Muscle layer of duodenum (tissue), 2 donors: Measurements from ENCODE around the gene FOXK2.

ENCODE experiments used
- H3K27ac ChIP-seq: one replicate; pipeline ENCODE4 v1.7.0; 2013; ENCODE audit warnings: mild to moderate bottlenecking, low read length
- H3K27me3 ChIP-seq: one replicate; pipeline ENCODE4 v1.7.0; 2013; ENCODE audit warnings: low read depth, mild to moderate bottlenecking, control low read depth, low read length
- H3K36me3 ChIP-seq, 2 donors: one replicate each; pipeline ENCODE4 v1.7.0; 2013; ENCODE audit warnings: low read length in 2 of 2, control low read depth in 1 of 2, mild to moderate bottlenecking in 1 of 2; ENCODE audit not compliant: insufficient read depth in 2 of 2, control insufficient read depth in 1 of 2
- H3K4me1 ChIP-seq, 2 donors: one replicate each; pipeline ENCODE4 v1.7.0; 2013; ENCODE audit warnings: low read length in 2 of 2, mild to moderate bottlenecking in 2 of 2, control low read depth in 1 of 2, moderate library complexity in 1 of 2; ENCODE audit not compliant: insufficient read depth in 2 of 2, control insufficient read depth in 1 of 2
- H3K4me3 ChIP-seq, 2 donors: one replicate each; pipeline ENCODE4 v1.7.0; 2013; ENCODE audit warnings: low read length in 2 of 2, low read depth in 1 of 2, mild to moderate bottlenecking in 1 of 2
- H3K9me3 ChIP-seq, 2 donors: one replicate each; pipeline ENCODE4 v1.7.0; 2013; ENCODE audit warnings: low read length in 2 of 2, control low read depth in 1 of 2, mild to moderate bottlenecking in 1 of 2; ENCODE audit not compliant: control insufficient read depth in 1 of 2
- donor health status: healthy.

FOXK2 gene

DNA sequence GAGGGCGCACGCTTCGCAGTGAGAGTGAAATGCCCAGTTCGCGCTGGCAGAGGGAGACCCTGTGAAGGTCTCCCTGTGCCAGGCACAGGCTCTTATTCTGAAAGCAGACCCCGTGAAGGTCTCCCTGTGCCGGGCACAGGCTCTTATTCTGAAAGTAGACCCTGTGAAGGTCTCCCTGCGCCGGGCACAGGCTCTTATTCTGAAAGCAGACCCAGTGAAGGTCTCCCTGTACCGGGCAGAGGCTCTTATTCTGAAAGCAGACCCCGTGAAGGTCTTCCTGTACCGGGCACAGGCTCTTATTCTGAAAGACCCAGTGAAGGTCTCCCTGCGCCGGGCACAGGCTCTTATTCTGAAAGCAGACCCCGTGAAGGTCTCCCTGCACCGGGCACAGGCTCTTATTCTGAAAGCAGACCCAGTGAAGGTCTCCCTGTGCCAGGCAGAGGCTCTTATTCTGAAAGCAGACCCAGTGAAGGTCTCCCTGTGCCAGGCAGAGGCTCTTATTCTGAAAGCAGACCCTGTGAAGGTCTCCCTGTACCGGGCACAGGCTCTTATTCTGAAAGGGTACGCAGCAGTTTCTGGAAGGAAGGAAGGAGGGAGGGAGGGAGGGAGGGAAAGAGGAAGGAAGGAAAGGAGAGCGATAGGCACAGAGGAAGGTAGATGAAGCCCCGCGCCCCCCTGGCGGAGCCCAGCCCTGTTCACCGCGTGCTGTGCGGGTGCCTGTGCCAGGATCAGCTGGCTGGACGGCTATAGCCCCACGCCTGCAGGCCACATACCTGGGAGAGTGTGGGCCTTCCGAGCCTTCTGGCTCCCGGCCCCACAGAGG is 73.4 kb downstream of the FOXK2 start:
- no peaks in the 10 kb centered on the region for H3K27me3 ChIP-seq
- H3K36me3 ChIP-seq: peaks cover 16 to 20% of the 10 kb centered on the region in 2 donors
- H3K4me3 ChIP-seq: peak overlapping the region; percentile 73 to 75
- no peaks in the 10 kb centered on the region for H3K9me3 ChIP-seq
- H3K27ac ChIP-seq: peak overlapping the region; percentile 85
- H3K4me1 ChIP-seq: peaks cover 0 to 52% of the 10 kb centered on the region in 2 donors

- H3K4me3 ChIP-seq: peak overlapping the region; percentile 73 to 75
- H3K4me1 ChIP-seq: peaks cover 0 to 45% of the 10 kb centered on the region in 2 donors
- H3K36me3 ChIP-seq: peaks cover 19 to 20% of the 10 kb centered on the region in 2 donors
- no peaks in the 10 kb centered on the region for H3K9me3 ChIP-seq
- H3K27me3 ChIP-seq: no peaks in the 10 kb centered on the region
- H3K27ac ChIP-seq: peak overlapping the region; percentile 85
Observed at GRCh38 chr17:82593590-82594087, 74.1 kb downstream of the FOXK2 start.

DNA sequence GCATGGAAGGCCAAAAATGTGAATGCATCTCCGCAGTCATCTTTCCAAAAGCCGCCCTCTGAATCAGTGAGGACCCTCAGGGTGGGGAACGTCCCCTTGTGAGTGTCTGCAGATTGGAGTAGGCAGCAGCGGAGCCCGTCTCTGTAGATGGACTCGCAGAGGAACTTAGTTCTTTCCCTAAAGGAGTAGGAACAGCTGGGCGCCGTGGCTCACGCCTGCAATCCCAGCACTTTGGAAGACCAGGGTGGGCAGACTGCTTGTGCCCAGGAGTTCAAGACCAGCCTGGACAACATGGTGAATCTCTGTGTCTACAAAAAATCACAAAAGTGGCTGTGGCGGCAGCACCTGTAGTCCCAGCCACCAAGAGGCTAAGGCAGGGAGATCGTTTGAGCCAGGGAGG is 75.0 kb downstream of the FOXK2 start:
- no peaks in the 10 kb centered on the region for H3K27me3 ChIP-seq
- H3K9me3 ChIP-seq: no peaks in the 10 kb centered on the region
- peaks cover 0 to 44% of the 10 kb centered on the region in 2 donors for H3K4me1 ChIP-seq
- peaks cover 20 to 21% of the 10 kb centered on the region in 2 donors for H3K36me3 ChIP-seq
- H3K4me3 ChIP-seq: no peak overlapping the region
- no peak overlapping the region for H3K27ac ChIP-seq

DNA sequence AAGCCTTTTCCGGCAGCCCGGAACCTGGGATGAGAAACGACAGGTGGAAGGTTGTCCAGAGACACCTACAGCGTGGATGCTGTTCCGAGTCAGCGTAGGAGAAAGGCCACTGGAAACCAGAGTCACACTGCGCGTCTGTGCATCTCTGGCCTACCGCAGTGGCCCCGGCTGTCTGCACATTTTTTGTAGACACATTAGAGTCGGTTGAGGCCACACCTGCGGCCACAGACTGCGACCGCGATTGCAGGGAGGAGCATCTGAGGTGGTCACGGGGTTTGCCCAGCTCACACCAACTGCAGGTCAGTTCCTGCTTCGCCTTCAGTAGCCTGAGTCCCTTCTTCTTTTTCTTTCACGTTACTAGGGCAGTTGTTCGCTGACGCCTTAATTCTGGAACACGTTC is 76.4 kb downstream of the FOXK2 start:
- no peaks in the 10 kb centered on the region for H3K9me3 ChIP-seq
- H3K4me3 ChIP-seq: no peak overlapping the region
- H3K27ac ChIP-seq: no peak overlapping the region
- H3K27me3 ChIP-seq: no peaks in the 10 kb centered on the region
- H3K4me1 ChIP-seq: peaks cover 0 to 34% of the 10 kb centered on the region in 2 donors
- peaks cover 18 to 32% of the 10 kb centered on the region in 2 donors for H3K36me3 ChIP-seq

DNA sequence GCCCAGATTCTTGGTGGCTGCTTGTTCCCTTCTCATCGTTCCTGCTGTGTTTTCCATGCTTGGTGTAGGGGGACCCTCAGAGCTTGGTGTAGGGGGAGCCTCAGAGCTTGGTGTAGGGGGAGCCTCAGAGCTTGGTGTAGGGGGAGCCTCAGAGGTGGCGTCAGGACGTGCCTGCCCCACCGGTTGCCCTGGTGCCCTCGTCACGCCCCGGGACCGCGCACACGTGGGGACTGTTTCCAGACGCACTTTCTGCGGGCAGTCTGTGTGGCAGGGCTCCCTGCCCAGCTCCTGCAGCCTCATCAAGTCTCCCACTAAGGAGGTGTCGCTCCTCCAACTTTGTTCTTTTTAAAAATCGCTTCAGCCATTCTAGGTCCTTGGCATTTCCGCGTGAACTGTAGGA is 76.8 kb downstream of the FOXK2 start:
- H3K27me3 ChIP-seq: no peaks in the 10 kb centered on the region
- H3K27ac ChIP-seq: no peak overlapping the region
- H3K4me3 ChIP-seq: no peak overlapping the region
- peaks cover 0 to 30% of the 10 kb centered on the region in 2 donors for H3K4me1 ChIP-seq
- H3K36me3 ChIP-seq: peaks cover 18 to 36% of the 10 kb centered on the region in 2 donors
- no peaks in the 10 kb centered on the region for H3K9me3 ChIP-seq

DNA sequence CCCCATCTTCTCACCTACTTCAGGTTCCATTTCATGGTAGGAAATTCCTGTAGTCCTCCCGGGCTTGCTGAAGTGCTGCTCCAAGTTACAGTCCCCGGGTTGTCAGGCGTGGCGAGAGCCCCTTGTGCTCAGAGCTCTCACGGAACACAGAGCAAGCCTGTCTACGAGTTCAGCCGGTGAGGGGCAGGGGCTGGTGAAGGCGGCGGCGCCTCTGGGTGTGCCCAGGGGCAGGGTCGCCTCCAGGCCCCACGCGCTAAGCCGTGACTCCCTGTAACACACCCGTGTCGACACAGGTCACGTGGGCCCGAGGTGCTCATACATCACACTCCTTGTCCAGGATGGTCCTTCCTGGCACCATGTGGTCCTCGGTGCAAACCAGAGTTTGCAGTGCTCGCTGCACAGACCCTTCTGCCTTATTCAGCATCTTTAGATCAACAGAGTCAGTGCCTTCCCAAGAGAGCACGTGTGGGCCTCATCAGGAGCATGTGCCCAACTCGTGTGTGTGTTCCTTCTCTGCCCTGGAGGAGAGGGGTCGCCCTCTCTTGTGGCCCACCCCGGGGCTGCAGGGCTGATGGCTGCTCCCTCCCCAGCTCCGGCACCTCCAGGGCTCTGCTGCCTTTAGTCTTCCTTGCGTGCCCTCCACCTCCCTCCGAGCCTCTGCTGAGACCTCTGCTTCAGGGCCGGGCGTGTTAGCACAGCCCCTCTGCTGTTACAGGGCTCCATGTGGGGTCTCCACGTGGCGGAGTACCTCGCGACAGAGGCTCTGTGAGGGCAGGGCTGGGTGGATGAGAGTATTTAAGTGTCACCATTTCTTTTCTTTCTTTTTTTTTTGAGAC is 77.5 kb downstream of the FOXK2 start:
- Histone ChIP-seq H3K9me3 (no peaks in the 10 kb centered on the region), H3K4me3 (no peak overlapping the region), H3K27ac (no peak overlapping the region), H3K4me1 (peaks cover 0 to 22% of the 10 kb centered on the region in 2 donors), H3K27me3 (no peaks in the 10 kb centered on the region), H3K36me3 (peaks cover 26 to 44% of the 10 kb centered on the region in 2 donors)

GRCh38 chr17:82598256-82599119 is 79.0 kb downstream of the FOXK2 start:
- H3K27ac ChIP-seq: no peak overlapping the region
- peaks cover 34 to 56% of the 10 kb centered on the region in 2 donors for H3K36me3 ChIP-seq
- no peaks in the 10 kb centered on the region for H3K9me3 ChIP-seq

DNA sequence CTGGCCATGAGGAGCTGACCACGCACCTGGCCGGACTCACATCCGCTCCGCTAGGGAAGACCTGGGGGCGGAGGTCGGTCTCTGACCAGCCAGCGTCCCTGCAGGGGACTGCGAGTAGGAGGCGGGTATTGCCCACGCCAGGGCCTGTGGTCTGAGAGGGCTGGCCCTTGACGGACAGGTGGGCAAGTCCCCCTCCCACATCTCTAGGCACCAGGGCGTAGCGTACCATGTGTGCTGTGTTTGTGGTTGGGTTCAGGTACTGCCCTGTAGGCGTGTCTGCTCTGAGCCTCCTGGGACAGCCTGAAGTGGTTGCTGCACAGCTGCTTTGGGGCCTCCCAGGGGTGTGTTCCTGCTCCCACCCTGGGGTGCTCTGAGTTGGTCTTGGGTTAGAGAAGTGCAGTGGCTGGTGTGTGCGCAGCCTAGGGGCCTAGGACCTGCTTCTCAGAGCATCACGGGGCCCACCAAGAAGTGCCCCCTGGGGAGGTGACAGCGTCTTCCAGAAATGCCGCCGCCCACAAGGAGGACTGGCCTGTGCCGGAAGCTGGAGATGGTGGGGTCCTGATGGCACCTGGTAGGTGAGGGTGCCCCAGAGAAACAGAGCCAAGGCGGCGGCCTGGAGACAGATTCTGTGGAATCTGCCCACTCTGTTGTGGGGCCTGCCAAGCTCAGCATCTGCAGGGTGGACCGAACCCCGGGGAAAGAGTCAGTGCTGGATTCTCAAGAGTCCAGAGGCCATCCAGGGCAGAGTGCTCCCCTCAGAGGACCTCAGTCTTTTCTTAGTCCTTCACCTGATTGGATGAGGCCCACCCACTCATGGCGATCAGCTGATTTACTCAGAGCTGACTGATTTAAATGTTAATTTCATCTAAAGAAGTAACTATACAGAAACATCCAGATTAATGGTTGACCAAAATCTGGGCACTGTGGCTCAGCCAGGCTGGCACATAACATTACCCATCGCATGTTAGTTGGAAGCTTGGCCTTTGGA is 80.4 kb downstream of the FOXK2 start:
- Histone ChIP-seq H3K27me3 (no peaks in the 10 kb centered on the region), H3K36me3 (peaks cover 38 to 63% of the 10 kb centered on the region in 2 donors), H3K27ac (no peak overlapping the region), H3K9me3 (no peaks in the 10 kb centered on the region), H3K4me1 (peaks cover 5 to 8% of the 10 kb centered on the region in 2 donors), H3K4me3 (no peak overlapping the region)

More at GRCh38 chr17:82598256-82599119, 79.0 kb downstream of the FOXK2 start:
- Histone ChIP-seq H3K4me1 (peaks cover under 1 to 11% of the 10 kb centered on the region in 2 donors), H3K4me3 (no peak overlapping the region), H3K27me3 (no peaks in the 10 kb centered on the region)

- peaks cover 5 to 8% of the 10 kb centered on the region in 2 donors for H3K4me1 ChIP-seq
- H3K27me3 ChIP-seq: no peaks in the 10 kb centered on the region
- no peaks in the 10 kb centered on the region for H3K9me3 ChIP-seq
- peaks cover 39 to 66% of the 10 kb centered on the region in 2 donors for H3K36me3 ChIP-seq
- H3K4me3 ChIP-seq: no peak overlapping the region
- H3K27ac ChIP-seq: no peak overlapping the region
Observed at GRCh38 chr17:82600731-82601446, 81.4 kb downstream of the FOXK2 start.
